ENCODE data around the gene SPNS1.

SPNS1 gene

GRCh38 chr16:28984619-28985135 is 10.1 kb downstream of the SPNS1 start, which contains the start of gene LAT:
Gene LAT, plus strand, starts transcription at chr16:28985052. Its CDS starts 366 bp downstream, at chr16:28985418.
- H3K4me1 ChIP-seq (ENCODE audit: control insufficient read depth, insufficient read depth, low read length), result no peaks in the 10 kb centered on the region
- H3K27me3 ChIP-seq (ENCODE audit: control insufficient read depth, insufficient read depth, low read length), result no peaks in the 10 kb centered on the region
- H3K9ac ChIP-seq (ENCODE audit: low read length), result peak within 1 kb of the TSS; percentile 38
- H3K4me3 ChIP-seq (ENCODE audit: low read length), result peak within 1 kb of the TSS; percentile 53
- peaks cover 16% of the 10 kb centered on the region for H3K36me3 ChIP-seq (ENCODE audit: control insufficient read depth, insufficient read depth, low read length)
- H3K27ac ChIP-seq (ENCODE audit: low read depth, low read length), result no peak within 1 kb of the TSS

- H3K27me3 ChIP-seq (ENCODE audit: control insufficient read depth, insufficient read depth, low read length), result no peaks in the 10 kb centered on the region
- no peak overlapping the region for H3K27ac ChIP-seq (ENCODE audit: low read depth, low read length)
- H3K4me1 ChIP-seq (ENCODE audit: control insufficient read depth, insufficient read depth, low read length), result no peaks in the 10 kb centered on the region
- H3K4me3 ChIP-seq (ENCODE audit: low read length), result peak overlapping the region; percentile 53
- peaks cover 16% of the 10 kb centered on the region for H3K36me3 ChIP-seq (ENCODE audit: control insufficient read depth, insufficient read depth, low read length)
- H3K9ac ChIP-seq (ENCODE audit: low read length), result peak overlapping the region; percentile 38
Measured at GRCh38 chr16:28985211-28986041, 10.8 kb downstream of the SPNS1 start.

- H3K36me3 ChIP-seq (ENCODE audit: control insufficient read depth, insufficient read depth, low read length), result peaks cover 16% of the 10 kb centered on the region
- H3K4me3 ChIP-seq (ENCODE audit: low read length), result peak overlapping the region; percentile 53
- no peak overlapping the region for H3K9ac ChIP-seq (ENCODE audit: low read length)
- H3K27ac ChIP-seq (ENCODE audit: low read depth, low read length), result no peak overlapping the region
- no peaks in the 10 kb centered on the region for H3K4me1 ChIP-seq (ENCODE audit: control insufficient read depth, insufficient read depth, low read length)
- H3K27me3 ChIP-seq (ENCODE audit: control insufficient read depth, insufficient read depth, low read length), result no peaks in the 10 kb centered on the region
Measured at GRCh38 chr16:28986046-28986445, 11.5 kb downstream of the SPNS1 start.

GRCh38 chr16:28986492-28986891 is 11.9 kb downstream of the SPNS1 start:
- no peak overlapping the region for H3K9ac ChIP-seq (ENCODE audit: low read length)
- no peaks in the 10 kb centered on the region for H3K4me1 ChIP-seq (ENCODE audit: control insufficient read depth, insufficient read depth, low read length)
- H3K4me3 ChIP-seq (ENCODE audit: low read length), result peak overlapping the region; percentile 18
- H3K27me3 ChIP-seq (ENCODE audit: control insufficient read depth, insufficient read depth, low read length), result no peaks in the 10 kb centered on the region
- H3K36me3 ChIP-seq (ENCODE audit: control insufficient read depth, insufficient read depth, low read length), result peaks cover 13% of the 10 kb centered on the region
- H3K27ac ChIP-seq (ENCODE audit: low read depth, low read length), result no peak overlapping the region

GRCh38 chr16:28987170-28987853 is 12.7 kb downstream of the SPNS1 start:
- no peak overlapping the region for H3K27ac ChIP-seq (ENCODE audit: low read depth, low read length)
- peaks cover 7% of the 10 kb centered on the region for H3K36me3 ChIP-seq (ENCODE audit: control insufficient read depth, insufficient read depth, low read length)
- H3K4me3 ChIP-seq (ENCODE audit: low read length), result no peak overlapping the region
- H3K27me3 ChIP-seq (ENCODE audit: control insufficient read depth, insufficient read depth, low read length), result no peaks in the 10 kb centered on the region
- H3K9ac ChIP-seq (ENCODE audit: low read length), result no peak overlapping the region
- H3K4me1 ChIP-seq (ENCODE audit: control insufficient read depth, insufficient read depth, low read length), result no peaks in the 10 kb centered on the region

GRCh38 chr16:28989363-28989762 is 14.8 kb downstream of the SPNS1 start:
- H3K36me3 ChIP-seq (ENCODE audit: control insufficient read depth, insufficient read depth, low read length), result peaks cover 3% of the 10 kb centered on the region
- H3K27ac ChIP-seq (ENCODE audit: low read depth, low read length), result no peak overlapping the region
- H3K4me1 ChIP-seq (ENCODE audit: control insufficient read depth, insufficient read depth, low read length), result no peaks in the 10 kb centered on the region

GRCh38 chr16:28990375-28991040 is 15.9 kb downstream of the SPNS1 start:
- H3K27me3 ChIP-seq (ENCODE audit: control insufficient read depth, insufficient read depth, low read length), result no peaks in the 10 kb centered on the region
- H3K4me1 ChIP-seq (ENCODE audit: control insufficient read depth, insufficient read depth, low read length), result no peaks in the 10 kb centered on the region
- no peak overlapping the region for H3K4me3 ChIP-seq (ENCODE audit: low read length)
- H3K36me3 ChIP-seq (ENCODE audit: control insufficient read depth, insufficient read depth, low read length), result peaks cover 3% of the 10 kb centered on the region
- H3K9ac ChIP-seq (ENCODE audit: low read length), result no peak overlapping the region
- no peak overlapping the region for H3K27ac ChIP-seq (ENCODE audit: low read depth, low read length)

More at GRCh38 chr16:28989363-28989762, 14.8 kb downstream of the SPNS1 start:
- Histone ChIP-seq H3K9ac (ENCODE audit: low read length) (no peak overlapping the region), H3K27me3 (ENCODE audit: control insufficient read depth, insufficient read depth, low read length) (no peaks in the 10 kb centered on the region), H3K4me3 (ENCODE audit: low read length) (no peak overlapping the region)

GRCh38 chr16:28991687-28992086 is 17.1 kb downstream of the SPNS1 start:
- Histone ChIP-seq H3K27me3 (ENCODE audit: control insufficient read depth, insufficient read depth, low read length) (no peaks in the 10 kb centered on the region), H3K9ac (ENCODE audit: low read length) (no peak overlapping the region), H3K4me3 (ENCODE audit: low read length) (no peak overlapping the region), H3K4me1 (ENCODE audit: control insufficient read depth, insufficient read depth, low read length) (no peaks in the 10 kb centered on the region), H3K36me3 (ENCODE audit: control insufficient read depth, insufficient read depth, low read length) (peaks cover 2% of the 10 kb centered on the region), H3K27ac (ENCODE audit: low read depth, low read length) (no peak overlapping the region)

GRCh38 chr16:28992496-28992895 is 17.9 kb downstream of the SPNS1 start:
- H3K36me3 ChIP-seq (ENCODE audit: control insufficient read depth, insufficient read depth, low read length), result no peaks in the 10 kb centered on the region
- no peaks in the 10 kb centered on the region for H3K27me3 ChIP-seq (ENCODE audit: control insufficient read depth, insufficient read depth, low read length)
- no peak overlapping the region for H3K9ac ChIP-seq (ENCODE audit: low read length)
- H3K4me1 ChIP-seq (ENCODE audit: control insufficient read depth, insufficient read depth, low read length), result no peaks in the 10 kb centered on the region
- no peak overlapping the region for H3K27ac ChIP-seq (ENCODE audit: low read depth, low read length)
- no peak overlapping the region for H3K4me3 ChIP-seq (ENCODE audit: low read length)

- Histone ChIP-seq H3K9ac (ENCODE audit: low read length) (no peak overlapping the region), H3K36me3 (ENCODE audit: control insufficient read depth, insufficient read depth, low read length) (no peaks in the 10 kb centered on the region), H3K27me3 (ENCODE audit: control insufficient read depth, insufficient read depth, low read length) (no peaks in the 10 kb centered on the region), H3K4me1 (ENCODE audit: control insufficient read depth, insufficient read depth, low read length) (no peaks in the 10 kb centered on the region), H3K27ac (ENCODE audit: low read depth, low read length) (no peak overlapping the region), H3K4me3 (ENCODE audit: low read length) (no peak overlapping the region)
Measured at GRCh38 chr16:28998837-28999236, 24.3 kb downstream of the SPNS1 start.

- H3K4me1 ChIP-seq (ENCODE audit: control insufficient read depth, insufficient read depth, low read length), result no peaks in the 10 kb centered on the region
- H3K4me3 ChIP-seq (ENCODE audit: low read length), result no peak overlapping the region
- no peak overlapping the region for H3K9ac ChIP-seq (ENCODE audit: low read length)
- no peaks in the 10 kb centered on the region for H3K27me3 ChIP-seq (ENCODE audit: control insufficient read depth, insufficient read depth, low read length)
- H3K36me3 ChIP-seq (ENCODE audit: control insufficient read depth, insufficient read depth, low read length), result no peaks in the 10 kb centered on the region
- no peak overlapping the region for H3K27ac ChIP-seq (ENCODE audit: low read depth, low read length)
Measured at GRCh38 chr16:28999577-28999976, 25.0 kb downstream of the SPNS1 start.

GRCh38 chr16:29000019-29000418 is 25.4 kb downstream of the SPNS1 start:
- Histone ChIP-seq H3K36me3 (ENCODE audit: control insufficient read depth, insufficient read depth, low read length) (no peaks in the 10 kb centered on the region), H3K9ac (ENCODE audit: low read length) (no peak overlapping the region), H3K4me1 (ENCODE audit: control insufficient read depth, insufficient read depth, low read length) (no peaks in the 10 kb centered on the region), H3K27ac (ENCODE audit: low read depth, low read length) (no peak overlapping the region), H3K4me3 (ENCODE audit: low read length) (no peak overlapping the region), H3K27me3 (ENCODE audit: control insufficient read depth, insufficient read depth, low read length) (no peaks in the 10 kb centered on the region)
